NCI-H1092 (cell line): ENCODE measurements around the gene TFPT.

Experiments used
- DNase-seq: peaks from one replicate; lab custom pipeline; 2025; lab: John Stamatoyannopoulos, UW

Gene TFPT

GRCh38 chr19:54073829-54074228 is 41.6 kb downstream of the TFPT start:
- no peak for DNase-seq

- no peak for DNase-seq
These were observed 46.0 kb downstream of the TFPT start for GRCh38 chr19:54069470-54069869.

- no peak for DNase-seq
These were observed 51.9 kb downstream of the TFPT start, which contains the start of gene VSTM1 for GRCh38 chr19:54063350-54064116. Gene VSTM1, minus strand, starts transcription at chr19:54063897. Its CDS starts 120 bp downstream, at chr19:54063777.

DNA sequence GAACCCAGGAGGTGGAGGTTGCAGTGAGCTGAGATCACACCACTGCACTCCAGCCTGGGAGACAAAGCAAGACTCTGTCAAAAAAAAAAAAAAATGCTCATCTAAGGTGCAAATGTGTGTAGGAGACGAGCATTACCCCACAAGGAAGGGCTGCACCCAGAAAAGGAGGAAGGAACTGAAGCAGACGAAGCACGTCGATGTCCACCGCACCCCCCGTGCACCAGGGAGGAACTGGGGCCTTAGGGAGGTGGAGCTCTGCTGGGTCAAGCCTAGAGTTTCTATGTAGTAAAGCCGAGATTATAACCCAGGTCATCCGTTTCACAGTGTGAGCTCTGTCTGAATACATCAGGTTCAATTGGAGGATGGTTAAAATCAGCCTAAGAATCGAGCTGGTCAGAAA is 52.8 kb downstream of the TFPT start:
- DNase-seq, result no peak
